Smooth muscle cell (in vitro differentiated cells): ENCODE results near the gene SFXN5. TPM values are rescaled to one million over a fixed set of nuclear protein-coding genes. Genes with fewer than 3 reads are reported as not detected.
A peak's percentile ranks its signal among the peaks of the same experiment; 100 is the strongest.

Source experiments
- DNase-seq: peaks from one replicate; lab custom pipeline; 2025; ENCODE audit not compliant: unreplicated experiment; lab: John Stamatoyannopoulos, UW
- H2AFZ ChIP-seq: fragments of 200-600 bp; sonication (generic); 2 replicates; pipeline ENCODE4 v1.6.0; 2016; ENCODE audit warnings: antibody characterized with exemption, low read depth, mild to moderate bottlenecking
- H3F3A ChIP-seq: fragments of 200-600 bp; sonication (generic); 2 replicates; pipeline ENCODE4 v1.6.0; 2017; ENCODE audit warnings: antibody characterized with exemption, low read depth
- H3K27ac ChIP-seq: fragments of 200-600 bp; sonication (generic); 2 replicates; pipeline ENCODE4 v1.5.1; 2016; ENCODE audit warnings: low read depth, mild to moderate bottlenecking
- H3K27me3 ChIP-seq: fragments of 200-600 bp; sonication (generic); 2 replicates; pipeline ENCODE4 v1.6.1; 2016; ENCODE audit warnings: low read depth, mild to moderate bottlenecking
- H3K36me3 ChIP-seq: fragments of 200-600 bp; sonication (generic); 2 replicates; pipeline ENCODE4 v1.5.1; 2016; ENCODE audit warnings: low read depth
- H3K4me1 ChIP-seq: fragments of 200-600 bp; sonication (generic); 2 replicates; pipeline ENCODE4 v1.5.1; 2016; ENCODE audit warnings: low read depth
- H3K4me2 ChIP-seq: fragments of 200-600 bp; sonication (generic); 2 replicates; pipeline ENCODE4 v1.6.0; 2016; ENCODE audit warnings: mild to moderate bottlenecking
- H3K4me3 ChIP-seq: fragments of 200-600 bp; sonication (generic); 2 replicates; pipeline ENCODE4 v1.5.1; 2016; ENCODE audit warnings: mild to moderate bottlenecking
- H3K79me2 ChIP-seq: fragments of 200-600 bp; sonication (generic); 2 replicates; pipeline ENCODE4 v1.6.0; 2016; ENCODE audit warnings: low read depth, mild to moderate bottlenecking
- H3K9ac ChIP-seq: fragments of 200-600 bp; sonication (generic); 2 replicates; pipeline ENCODE4 v1.6.0; 2016; ENCODE audit warnings: low read depth
- H3K9me3 ChIP-seq: fragments of 200-600 bp; sonication (generic); replicated peaks from 2 replicates; pipeline ENCODE4 v1.5.1; 2016; ENCODE audit warnings: low read depth
- H4K20me1 ChIP-seq: fragments of 200-600 bp; sonication (generic); 2 replicates; pipeline ENCODE4 v1.6.0; 2016; ENCODE audit warnings: low read depth
- WGBS: methylation state at CpG from one replicate; pipeline ENCODE4 v1.1.7; 2016; ENCODE audit warnings: low lambda C conversion rate; 5-methylcytosine and 5-hydroxymethylcytosine counted together
- polyA plus RNA-seq: library from polyadenylated mRNA; unstranded; fragments of >200 nt; fragmentation: Nextera tagmentation; extraction: Ambion mirVana; gene quantifications from 2 replicates; pipeline ENCODE4 v1.2.1, GENCODE V29; 2016
- total RNA-seq: library from RNA; depleted of rRNA; stranded (reverse); fragments of >200 nt; gene quantifications from 2 replicates; pipeline ENCODE4 v1.2.3, GENCODE V29; 2014
- TF ChIP-seq, protein P1 (sequence below): fragments of 200-600 bp; sonication (generic); IDR thresholded peaks from 2 replicates; pipeline ENCODE4 v1.5.1; 2017; ENCODE audit warnings: borderline replicate concordance, mild to moderate bottlenecking, antibody characterized with exemption; ENCODE audit not compliant: insufficient read depth, poor library complexity, severe bottlenecking

Gene SFXN5
- total and polyA plus RNA-seq, 2 experiments from 2014 or later = 6.9 to 8.3 TPM

DNA sequence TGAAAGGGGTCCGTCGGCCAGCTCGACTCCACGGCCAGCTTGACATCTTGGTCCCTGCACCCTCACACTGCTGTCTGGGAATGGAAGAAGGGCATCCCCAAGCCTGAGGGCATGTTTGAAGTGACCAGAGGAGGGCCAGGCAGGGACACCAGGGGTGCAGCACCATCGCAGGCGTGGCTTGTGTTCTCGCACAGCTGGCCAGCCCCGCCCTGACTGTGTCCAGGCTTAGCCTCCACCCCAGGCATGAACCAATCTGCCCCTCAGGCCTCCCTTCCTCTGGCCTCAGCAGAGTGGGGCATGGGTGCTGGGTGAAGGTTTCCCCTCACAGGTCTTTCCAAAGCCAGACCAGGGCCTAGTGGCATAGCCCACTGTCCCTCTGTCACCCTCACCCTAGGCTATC lies 129.2 kb downstream of the SFXN5 start:
- Histone ChIP-seq H3K4me3 (no peak overlapping the region), H3K27me3 (no peaks in the 10 kb centered on the region), H3F3A (no peaks in the 10 kb centered on the region), H3K79me2 (no peaks in the 10 kb centered on the region), H3K4me1 (peaks cover 5% of the 10 kb centered on the region), H3K9ac (no peak overlapping the region), H4K20me1 (no peaks in the 10 kb centered on the region), H2AFZ (no peak overlapping the region), H3K9me3 (no peaks in the 10 kb centered on the region), H3K27ac (no peak overlapping the region), H3K4me2 (no peak overlapping the region), H3K36me3 (no peaks in the 10 kb centered on the region)
- TF ChIP-seq, protein P1, sequence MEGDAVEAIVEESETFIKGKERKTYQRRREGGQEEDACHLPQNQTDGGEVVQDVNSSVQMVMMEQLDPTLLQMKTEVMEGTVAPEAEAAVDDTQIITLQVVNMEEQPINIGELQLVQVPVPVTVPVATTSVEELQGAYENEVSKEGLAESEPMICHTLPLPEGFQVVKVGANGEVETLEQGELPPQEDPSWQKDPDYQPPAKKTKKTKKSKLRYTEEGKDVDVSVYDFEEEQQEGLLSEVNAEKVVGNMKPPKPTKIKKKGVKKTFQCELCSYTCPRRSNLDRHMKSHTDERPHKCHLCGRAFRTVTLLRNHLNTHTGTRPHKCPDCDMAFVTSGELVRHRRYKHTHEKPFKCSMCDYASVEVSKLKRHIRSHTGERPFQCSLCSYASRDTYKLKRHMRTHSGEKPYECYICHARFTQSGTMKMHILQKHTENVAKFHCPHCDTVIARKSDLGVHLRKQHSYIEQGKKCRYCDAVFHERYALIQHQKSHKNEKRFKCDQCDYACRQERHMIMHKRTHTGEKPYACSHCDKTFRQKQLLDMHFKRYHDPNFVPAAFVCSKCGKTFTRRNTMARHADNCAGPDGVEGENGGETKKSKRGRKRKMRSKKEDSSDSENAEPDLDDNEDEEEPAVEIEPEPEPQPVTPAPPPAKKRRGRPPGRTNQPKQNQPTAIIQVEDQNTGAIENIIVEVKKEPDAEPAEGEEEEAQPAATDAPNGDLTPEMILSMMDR = no peak
- DNase-seq = no peak
- 97% methylated on average over 8 of the region's 8 CpGs for WGBS

DNA sequence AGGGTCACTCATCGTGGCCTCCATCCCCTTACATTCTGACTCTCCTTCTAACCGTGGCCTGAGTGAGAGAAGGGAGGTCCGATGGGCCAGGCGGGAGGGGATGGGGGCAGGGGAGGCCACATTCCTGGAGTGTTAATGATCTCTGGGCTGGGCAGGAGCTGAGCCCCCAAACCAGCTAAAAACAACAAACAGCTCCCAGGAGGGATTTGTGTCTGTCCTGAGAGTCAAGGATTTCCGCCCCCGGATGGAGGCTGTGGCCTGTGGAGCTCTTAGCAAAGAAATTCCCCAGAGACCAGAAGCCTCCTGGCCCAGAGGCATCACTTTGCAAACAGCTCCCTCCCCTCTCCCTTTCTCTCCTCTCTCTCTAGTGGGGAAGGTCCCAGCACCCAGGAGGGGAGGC lies 130.7 kb downstream of the SFXN5 start:
- Histone ChIP-seq H3K79me2 (no peaks in the 10 kb centered on the region), H3K36me3 (no peaks in the 10 kb centered on the region), H3K4me2 (peak overlapping the region; percentile 37), H3K9ac (no peak overlapping the region), H2AFZ (no peak overlapping the region), H3K27ac (no peak overlapping the region), H4K20me1 (no peaks in the 10 kb centered on the region), H3F3A (no peaks in the 10 kb centered on the region), H3K4me1 (peaks cover 5% of the 10 kb centered on the region), H3K9me3 (no peaks in the 10 kb centered on the region), H3K27me3 (no peaks in the 10 kb centered on the region), H3K4me3 (no peak overlapping the region)
- TF ChIP-seq, protein P1 = no peak
- DNase-seq = no peak
- 22% methylated on average over 6 of the region's 6 CpGs for WGBS

DNA sequence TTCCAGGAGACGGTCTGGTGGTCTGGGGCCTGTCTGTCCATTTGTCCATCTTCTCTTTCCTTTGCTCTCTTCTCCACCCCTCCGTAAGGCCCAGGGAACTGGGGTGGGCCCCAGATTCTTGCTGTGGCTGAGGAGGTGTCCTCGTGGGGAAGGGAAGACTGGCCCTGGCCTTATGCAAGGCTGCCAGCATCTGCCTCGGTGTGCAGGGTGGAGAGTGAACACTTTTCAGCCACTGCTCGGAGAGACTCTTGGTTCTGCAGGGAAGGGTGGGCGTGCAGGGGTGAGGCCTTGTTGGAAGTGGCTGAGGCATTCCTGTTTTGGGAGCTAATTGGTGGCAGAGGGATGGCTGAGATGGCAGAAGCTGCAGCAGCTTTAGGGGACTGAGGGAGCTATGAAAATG lies 131.2 kb downstream of the SFXN5 start:
- H3K4me2 ChIP-seq = peak overlapping the region; percentile 37

DNA sequence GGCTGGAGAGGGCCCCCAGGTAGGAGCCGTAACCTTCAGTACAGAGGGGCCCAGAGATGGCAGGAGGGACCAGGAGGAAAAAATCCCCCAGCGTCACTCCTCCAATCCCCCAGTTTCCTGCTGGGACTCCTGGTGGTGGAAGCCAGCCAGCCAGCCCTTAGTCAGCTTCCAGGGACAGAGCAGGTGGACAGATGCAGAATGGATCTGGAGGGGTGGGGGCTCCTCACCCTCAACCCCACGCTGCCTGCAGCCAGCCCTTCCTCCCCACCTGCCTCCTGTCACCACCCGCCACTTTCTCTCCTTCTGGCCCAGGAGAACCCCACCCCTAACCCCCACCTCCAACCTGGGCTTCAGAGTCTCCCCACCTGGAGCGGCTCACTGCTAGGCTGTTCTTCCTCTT lies 133.1 kb downstream of the SFXN5 start:
- Histone ChIP-seq H3K9me3 (no peaks in the 10 kb centered on the region), H3K4me3 (no peak overlapping the region), H3K9ac (no peak overlapping the region), H3K79me2 (no peaks in the 10 kb centered on the region), H3K27ac (no peak overlapping the region), H3K4me2 (no peak overlapping the region), H3K36me3 (no peaks in the 10 kb centered on the region), H3F3A (no peaks in the 10 kb centered on the region), H3K4me1 (peaks cover 5% of the 10 kb centered on the region), H3K27me3 (no peaks in the 10 kb centered on the region), H4K20me1 (no peaks in the 10 kb centered on the region), H2AFZ (no peak overlapping the region)
- TF ChIP-seq, protein P1 = no peak
- no peak for DNase-seq
- WGBS = 92% methylated on average over 4 of the region's 5 CpGs

More for the DNA sequence above, 131.2 kb downstream of the SFXN5 start:
- no peak overlapping the region for H3K4me3 ChIP-seq
- no peaks in the 10 kb centered on the region for H3K27me3 ChIP-seq
- no peak overlapping the region for H3K9ac ChIP-seq
- no peaks in the 10 kb centered on the region for H4K20me1 ChIP-seq
- TF ChIP-seq, protein P1 = no peak
- H3K4me1 ChIP-seq = peaks cover 5% of the 10 kb centered on the region
- H3K9me3 ChIP-seq = no peaks in the 10 kb centered on the region
- no peaks in the 10 kb centered on the region for H3K36me3 ChIP-seq
- no peak overlapping the region for H3K27ac ChIP-seq
- DNase-seq = no peak
- no peak overlapping the region for H2AFZ ChIP-seq
- no peaks in the 10 kb centered on the region for H3F3A ChIP-seq
- 63% methylated on average over 6 of the region's 6 CpGs for WGBS
- no peaks in the 10 kb centered on the region for H3K79me2 ChIP-seq
